ENCODE measurements around the gene CBL.

CBL gene

DNA sequence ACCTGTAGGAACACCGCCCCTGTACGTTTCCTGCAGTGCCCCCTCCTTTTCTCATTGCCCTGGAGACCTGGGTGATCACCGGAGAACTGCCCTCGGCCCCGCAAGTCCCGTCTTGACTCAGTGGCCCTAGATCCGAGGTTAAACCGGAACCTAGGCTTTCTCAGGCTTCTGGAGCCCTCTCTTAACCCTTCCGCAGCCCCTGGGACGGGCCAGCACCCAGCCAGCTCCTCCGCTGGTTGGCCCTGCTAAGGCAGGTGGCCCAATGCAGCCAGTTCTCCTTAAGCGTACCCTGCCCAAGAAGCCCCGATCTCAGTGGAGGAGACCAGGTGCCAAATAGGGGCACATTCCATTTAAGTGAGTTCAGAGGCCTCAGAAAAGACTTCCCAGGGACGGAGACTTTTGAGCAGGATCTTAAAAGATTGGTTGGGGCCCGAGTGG lies 36.8 kb upstream of the CBL start:
- H3K27ac ChIP-seq (ENCODE audit: low read length) = peak overlapping the region; percentile 76
- peaks cover 16% of the 10 kb centered on the region for H3K4me1 ChIP-seq (ENCODE audit: insufficient read depth, low read length)
- DNase-seq (peak; percentile 35), ATAC-seq (ENCODE audit: insufficient read depth, low read depth) (peak; percentile 36)
- peak overlapping the region; percentile 93 for H3K4me2 ChIP-seq (ENCODE audit: insufficient read depth, low read length)
- H3K36me3 ChIP-seq (ENCODE audit: insufficient read depth, low read length) = no peaks in the 10 kb centered on the region
- H3K27me3 ChIP-seq (ENCODE audit: insufficient read depth, low read length, poor library complexity) = no peaks in the 10 kb centered on the region
- no peaks in the 10 kb centered on the region for H3K79me2 ChIP-seq (ENCODE audit: insufficient read depth, low read length)
- H4K20me1 ChIP-seq (ENCODE audit: insufficient read depth, low read length) = no peaks in the 10 kb centered on the region
- H2AFZ ChIP-seq (ENCODE audit: low read depth, low read length) = peak overlapping the region; percentile 99
- H3K4me3 ChIP-seq (ENCODE audit: low read depth in 1 of 2, low read length in 2 of 2) = peak overlapping the region; percentile 75 to 88
- no peaks in the 10 kb centered on the region for H3K9me3 ChIP-seq (ENCODE audit: insufficient read depth, low read length, severe bottlenecking)
- H3K9ac ChIP-seq (ENCODE audit: low read depth, low read length) = peak overlapping the region; percentile 84
- TF ChIP-seq EZH2 (IDR thresholded peaks at IDR 0.05; ENCODE audit: borderline replicate concordance, low read depth, low read length, severe bottlenecking) = no peak
- TF ChIP-seq, protein P1, sequence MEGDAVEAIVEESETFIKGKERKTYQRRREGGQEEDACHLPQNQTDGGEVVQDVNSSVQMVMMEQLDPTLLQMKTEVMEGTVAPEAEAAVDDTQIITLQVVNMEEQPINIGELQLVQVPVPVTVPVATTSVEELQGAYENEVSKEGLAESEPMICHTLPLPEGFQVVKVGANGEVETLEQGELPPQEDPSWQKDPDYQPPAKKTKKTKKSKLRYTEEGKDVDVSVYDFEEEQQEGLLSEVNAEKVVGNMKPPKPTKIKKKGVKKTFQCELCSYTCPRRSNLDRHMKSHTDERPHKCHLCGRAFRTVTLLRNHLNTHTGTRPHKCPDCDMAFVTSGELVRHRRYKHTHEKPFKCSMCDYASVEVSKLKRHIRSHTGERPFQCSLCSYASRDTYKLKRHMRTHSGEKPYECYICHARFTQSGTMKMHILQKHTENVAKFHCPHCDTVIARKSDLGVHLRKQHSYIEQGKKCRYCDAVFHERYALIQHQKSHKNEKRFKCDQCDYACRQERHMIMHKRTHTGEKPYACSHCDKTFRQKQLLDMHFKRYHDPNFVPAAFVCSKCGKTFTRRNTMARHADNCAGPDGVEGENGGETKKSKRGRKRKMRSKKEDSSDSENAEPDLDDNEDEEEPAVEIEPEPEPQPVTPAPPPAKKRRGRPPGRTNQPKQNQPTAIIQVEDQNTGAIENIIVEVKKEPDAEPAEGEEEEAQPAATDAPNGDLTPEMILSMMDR (IDR thresholded peaks at IDR 0.05; ENCODE audit: borderline replicate concordance, extremely low read depth, low read length, poor library complexity, severe bottlenecking) = no peak

DNA sequence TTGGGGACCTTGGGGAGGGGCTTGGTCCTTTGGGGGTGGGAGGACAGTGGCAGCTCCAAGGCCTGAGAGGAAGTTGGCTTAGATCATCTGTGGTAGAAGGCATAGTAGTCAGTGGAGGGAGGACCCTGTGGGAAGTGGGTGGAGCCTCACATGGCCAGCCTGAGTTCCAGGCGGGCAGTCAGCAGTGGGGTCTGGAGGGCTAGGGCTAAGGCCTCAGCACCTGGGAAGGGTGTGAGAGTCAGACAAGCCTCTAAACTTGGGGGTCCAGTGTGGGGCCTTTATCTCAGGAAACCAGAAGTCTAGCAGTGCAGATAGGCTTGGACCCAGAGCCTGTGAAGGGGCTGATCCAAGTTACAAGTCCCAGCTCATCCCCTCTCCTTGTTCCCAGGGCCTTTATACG lies 33.6 kb upstream of the CBL start:
- Histone ChIP-seq H3K27me3 (ENCODE audit: insufficient read depth, low read length, poor library complexity) (no peaks in the 10 kb centered on the region), H2AFZ (ENCODE audit: low read depth, low read length) (no peak overlapping the region), H3K27ac (ENCODE audit: low read length) (no peak overlapping the region), H3K4me2 (ENCODE audit: insufficient read depth, low read length) (no peak overlapping the region), H3K4me3 (ENCODE audit: low read depth in 1 of 2, low read length in 2 of 2) (no peak overlapping the region), H3K79me2 (ENCODE audit: insufficient read depth, low read length) (no peaks in the 10 kb centered on the region), H3K9me3 (ENCODE audit: insufficient read depth, low read length, severe bottlenecking) (no peaks in the 10 kb centered on the region), H3K36me3 (ENCODE audit: insufficient read depth, low read length) (no peaks in the 10 kb centered on the region; the same call in 1 of the 2 replicates), H3K9ac (ENCODE audit: low read depth, low read length) (no peak overlapping the region), H4K20me1 (ENCODE audit: insufficient read depth, low read length) (no peaks in the 10 kb centered on the region), H3K4me1 (ENCODE audit: insufficient read depth, low read length) (peaks cover 16% of the 10 kb centered on the region)
- ATAC-seq (ENCODE audit: insufficient read depth, low read depth) (no peak), DNase-seq (no peak)
- TF ChIP-seq, protein P1 (IDR thresholded peaks at IDR 0.05; ENCODE audit: borderline replicate concordance, extremely low read depth, low read length, poor library complexity, severe bottlenecking) = no peak
- TF ChIP-seq EZH2 (IDR thresholded peaks at IDR 0.05; ENCODE audit: borderline replicate concordance, low read depth, low read length, severe bottlenecking) = no peak

DNA sequence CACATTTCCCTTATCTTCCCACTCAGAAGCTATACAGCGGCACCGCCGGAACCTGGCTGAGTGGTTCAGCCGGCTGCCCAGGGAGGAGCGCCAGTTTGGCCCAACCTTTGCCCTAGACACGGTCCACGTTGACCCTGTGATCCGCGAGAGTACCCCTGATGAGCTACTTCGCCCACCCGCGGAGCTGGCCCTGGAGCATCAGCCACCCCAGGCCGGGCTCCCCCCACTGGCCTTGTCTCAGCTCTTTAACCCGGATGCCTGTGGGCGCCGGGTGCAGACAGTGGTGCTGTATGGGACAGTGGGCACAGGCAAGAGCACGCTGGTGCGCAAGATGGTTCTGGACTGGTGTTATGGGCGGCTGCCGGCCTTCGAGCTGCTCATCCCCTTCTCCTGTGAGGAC lies 32.7 kb upstream of the CBL start:
- ATAC-seq (ENCODE audit: insufficient read depth, low read depth) = no peak

More for the DNA sequence above, 32.7 kb upstream of the CBL start:
- Histone ChIP-seq H3K27me3 (ENCODE audit: insufficient read depth, low read length, poor library complexity) (no peaks in the 10 kb centered on the region), H3K4me3 (ENCODE audit: low read depth in 1 of 2, low read length in 2 of 2) (no peak overlapping the region), H3K4me1 (ENCODE audit: insufficient read depth, low read length) (peaks cover 16% of the 10 kb centered on the region), H3K4me2 (ENCODE audit: insufficient read depth, low read length) (no peak overlapping the region), H2AFZ (ENCODE audit: low read depth, low read length) (no peak overlapping the region), H3K9ac (ENCODE audit: low read depth, low read length) (no peak overlapping the region), H3K36me3 (ENCODE audit: insufficient read depth, low read length) (no peaks in the 10 kb centered on the region; the same call in 1 of the 2 replicates), H3K79me2 (ENCODE audit: insufficient read depth, low read length) (no peaks in the 10 kb centered on the region), H4K20me1 (ENCODE audit: insufficient read depth, low read length) (no peaks in the 10 kb centered on the region), H3K9me3 (ENCODE audit: insufficient read depth, low read length, severe bottlenecking) (no peaks in the 10 kb centered on the region), H3K27ac (ENCODE audit: low read length) (no peak overlapping the region)
- TF ChIP-seq, protein P1 (IDR thresholded peaks at IDR 0.05; ENCODE audit: borderline replicate concordance, extremely low read depth, low read length, poor library complexity, severe bottlenecking) = no peak
- TF ChIP-seq EZH2 (IDR thresholded peaks at IDR 0.05; ENCODE audit: borderline replicate concordance, low read depth, low read length, severe bottlenecking) = no peak
- no peak for DNase-seq
